HG02840 (cell line): ENCODE results near the gene PCBP4.

Experiments used
- ATAC-seq: cut with Tn5 transposase; IDR thresholded peaks from one replicate; pipeline ENCODE4 v1.9.1; 2021; ENCODE audit warnings: mild to moderate bottlenecking, moderate library complexity, moderate number of reproducible peaks; ENCODE audit not compliant: unreplicated experiment, low FRiP score

PCBP4 gene

DNA sequence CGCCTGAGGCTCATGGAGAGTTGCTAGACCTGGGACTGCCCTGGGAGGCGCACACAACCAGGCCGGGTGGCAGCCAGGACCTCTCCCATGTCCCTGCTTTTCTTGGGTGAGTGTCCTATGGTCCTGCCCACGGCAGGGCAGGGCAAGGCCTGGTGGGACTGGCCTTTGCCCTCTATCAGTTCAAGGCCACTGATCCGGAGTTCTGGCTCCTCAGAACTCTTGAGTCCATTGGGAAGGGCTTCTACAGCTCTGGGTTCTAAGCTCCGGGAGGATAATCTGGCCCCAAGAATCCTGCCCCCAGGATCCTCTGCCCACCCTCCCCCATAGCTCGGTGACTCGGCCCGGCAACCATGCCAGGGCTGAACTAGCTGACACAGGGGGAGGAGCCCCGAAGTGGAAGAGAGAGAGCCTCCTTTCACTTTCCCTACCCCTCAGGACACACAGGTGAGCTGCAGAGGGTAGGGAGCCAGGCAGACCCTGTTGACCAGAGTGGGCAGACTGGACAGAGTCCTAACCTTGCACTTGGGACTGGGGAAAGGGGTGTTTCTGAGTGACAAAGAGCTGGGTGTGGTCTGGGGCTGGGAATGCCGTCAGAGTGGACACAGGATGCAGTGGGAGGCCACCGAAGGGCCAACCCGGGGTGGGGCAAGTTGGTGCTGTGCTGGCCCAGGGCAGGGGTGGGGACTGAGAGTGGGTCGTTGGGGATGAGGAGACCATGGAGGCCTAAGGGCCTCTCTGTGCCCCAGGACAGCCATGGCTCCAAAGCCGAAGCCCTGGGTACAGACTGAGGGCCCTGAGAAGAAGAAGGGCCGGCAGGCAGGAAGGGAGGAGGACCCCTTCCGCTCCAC lies 24.4 kb downstream of the PCBP4 start:
- ATAC-seq = no peak

DNA sequence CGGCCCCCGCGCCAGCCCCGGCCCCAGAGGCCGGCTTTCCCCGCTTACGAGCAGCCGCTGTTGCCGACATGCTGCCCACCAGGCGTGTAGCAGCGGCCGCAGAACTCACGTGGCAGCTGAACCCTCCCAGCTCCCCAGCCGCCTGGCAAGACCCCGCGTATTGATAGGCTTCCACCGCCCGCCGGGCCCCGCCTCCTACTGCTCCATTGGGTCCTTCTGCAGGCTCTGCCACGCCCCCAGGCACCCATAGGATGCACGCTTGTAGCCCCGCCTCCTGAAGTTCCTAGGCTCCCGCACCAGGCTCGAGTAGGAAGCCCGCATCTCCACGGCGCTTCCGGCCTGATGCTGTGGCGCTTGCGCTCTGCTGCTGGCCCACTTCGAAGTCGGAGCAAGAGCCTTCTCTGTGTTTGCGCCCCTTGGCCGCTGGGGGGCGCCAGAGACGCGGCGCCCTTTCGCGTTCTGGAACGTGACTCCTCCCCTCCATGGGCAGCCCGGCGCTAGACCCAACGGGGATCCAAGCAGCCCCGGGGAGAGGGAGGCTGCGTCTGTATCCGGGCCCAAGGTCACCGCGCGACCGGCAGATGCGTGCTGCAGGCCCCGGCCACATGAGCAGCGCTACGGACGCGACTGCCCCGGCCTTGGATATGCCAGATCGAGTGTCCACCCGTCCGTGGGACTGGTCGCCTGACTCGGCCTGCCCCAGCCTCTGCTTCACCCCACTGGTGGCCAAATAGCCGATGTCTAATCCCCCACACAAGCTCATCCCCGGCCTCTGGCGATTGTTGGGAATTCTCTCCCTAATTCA lies 25.3 kb downstream of the PCBP4 start, which contains the start of the genes PARP3 and RRP9:
Gene PARP3, plus strand, starts transcription at position 566 of the 805 bp plus-strand sequence. CDS start 993 bp downstream, outside the sequence.
Gene RRP9, minus strand, starts transcription at position 107 of the 805 bp plus-strand sequence. Its CDS starts 37 bp downstream, at position 70.
- peak; percentile 88 for ATAC-seq

DNA sequence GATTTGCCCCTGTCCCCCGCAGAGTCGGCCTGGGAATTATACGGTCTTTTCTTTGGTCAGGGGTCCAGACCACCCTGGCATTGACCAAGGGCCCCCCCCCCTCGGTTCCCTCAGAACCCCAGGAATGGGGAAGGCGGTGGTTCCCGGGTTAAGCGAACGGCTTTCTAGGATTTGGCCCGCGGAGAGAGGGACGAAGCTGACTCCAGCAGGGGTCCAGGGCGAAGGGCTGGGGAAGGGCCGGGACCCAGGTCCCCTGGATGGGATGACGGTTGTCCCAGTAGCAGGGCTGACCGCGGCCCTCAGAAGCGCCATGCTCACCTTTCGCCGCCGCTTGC lies 25.8 kb downstream of the PCBP4 start:
- ATAC-seq = no peak

DNA sequence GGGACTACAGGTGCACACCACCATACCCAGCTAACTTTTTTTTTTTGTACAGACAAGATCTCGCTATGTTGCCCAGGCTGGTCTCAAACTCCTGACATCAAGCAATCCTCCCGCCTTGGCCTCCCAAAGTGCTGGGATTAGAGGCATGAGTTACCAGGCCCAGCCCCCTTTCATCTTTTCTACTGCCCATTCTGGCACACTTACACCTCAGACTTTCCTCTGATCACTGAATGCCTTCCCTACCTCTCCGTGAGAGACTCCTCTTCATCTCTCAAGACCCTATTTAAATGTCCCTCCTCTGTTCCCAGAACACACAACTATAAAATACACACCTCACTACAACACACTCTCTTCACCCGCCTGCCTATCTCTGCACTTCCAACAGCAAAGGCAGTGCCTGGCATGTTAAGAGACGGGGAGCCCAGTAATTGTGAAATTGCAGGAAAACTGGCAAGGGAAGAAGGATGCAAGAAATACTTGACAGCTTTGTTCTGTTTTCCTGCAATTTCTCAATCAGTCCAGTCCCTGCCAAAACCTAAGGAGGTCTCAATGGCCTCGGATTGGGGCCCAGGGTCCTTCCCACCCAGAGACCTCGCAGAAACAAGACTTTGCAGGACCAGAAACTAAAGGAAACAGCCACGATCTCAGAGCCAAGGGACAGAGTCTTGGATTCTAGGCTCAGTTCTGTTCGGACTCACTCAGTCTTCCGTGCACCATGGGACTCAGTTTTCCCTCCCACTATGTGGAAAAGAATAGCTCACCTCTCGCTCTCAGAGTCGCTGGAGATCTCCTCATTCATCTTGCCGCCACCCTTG lies 26.4 kb downstream of the PCBP4 start:
- ATAC-seq = no peak

DNA sequence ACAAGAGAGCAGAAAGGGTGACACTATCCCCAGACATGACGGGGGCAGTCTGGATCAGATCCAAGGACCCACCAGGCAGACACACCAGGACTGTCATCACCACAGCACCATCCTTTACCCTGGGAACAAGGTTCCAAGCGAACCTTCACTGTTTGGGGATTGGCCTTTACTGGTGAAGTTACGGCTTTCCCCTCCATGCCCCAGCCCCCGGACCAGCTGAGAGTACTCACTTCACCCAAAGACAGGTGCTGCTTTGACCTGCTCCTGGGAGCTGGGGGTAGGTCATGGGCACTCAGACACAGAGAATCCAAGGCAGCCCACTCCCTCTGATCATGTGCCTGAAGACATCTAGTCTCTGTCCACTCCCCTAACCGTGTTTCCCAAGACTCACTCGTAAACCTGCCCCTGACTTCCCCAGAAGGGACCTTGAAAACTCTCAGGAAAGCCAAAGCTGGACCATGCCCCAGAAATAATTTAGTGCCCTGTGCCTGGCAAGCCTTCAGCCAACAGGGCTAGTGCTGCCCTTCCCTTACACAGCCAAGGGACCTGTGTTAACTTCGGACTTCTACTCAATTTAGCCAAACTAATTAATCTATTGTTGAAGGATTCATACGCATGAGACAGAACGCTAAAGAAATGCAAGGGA lies 28.4 kb downstream of the PCBP4 start:
- ATAC-seq = no peak

DNA sequence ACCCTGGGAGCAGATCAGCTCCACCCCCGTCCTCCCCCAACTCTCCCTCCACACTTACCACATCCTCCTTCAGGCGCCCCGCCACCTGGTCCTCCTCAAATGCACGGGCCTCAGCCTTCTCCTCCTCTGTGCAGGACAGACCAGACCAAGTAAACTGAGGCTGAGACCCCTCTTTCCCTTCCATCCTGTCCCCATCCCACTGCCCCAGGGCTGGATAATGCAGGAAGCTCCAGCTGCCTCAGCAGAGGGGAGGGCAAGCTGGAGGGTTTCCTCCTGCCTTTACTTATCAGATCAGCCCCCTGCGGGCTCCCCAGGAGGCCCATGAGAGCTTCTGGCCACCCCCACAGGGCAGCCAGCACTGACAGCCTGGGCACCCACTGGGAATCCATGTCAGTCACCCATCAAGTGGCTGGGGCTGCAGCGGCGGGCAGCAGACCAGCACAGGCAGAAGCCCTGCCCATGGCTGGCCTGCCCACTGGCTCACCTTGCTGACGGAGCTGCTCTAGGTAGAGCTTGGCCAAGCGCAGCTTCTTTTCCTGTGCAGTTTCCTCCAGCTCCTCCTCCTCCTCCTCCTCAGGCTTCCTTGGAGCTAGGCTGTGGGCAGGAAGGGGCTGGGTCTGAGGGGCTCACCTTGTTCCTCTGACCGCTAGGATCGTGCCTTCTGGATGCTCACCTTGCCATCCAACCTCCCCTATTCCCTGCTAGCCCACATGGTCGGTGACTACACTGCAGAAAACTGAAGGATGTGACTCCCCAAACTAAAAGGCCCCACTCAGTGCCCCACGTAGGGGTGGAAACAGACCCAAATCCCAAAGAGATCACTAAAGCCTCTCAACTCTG lies 29.4 kb downstream of the PCBP4 start:
- no peak for ATAC-seq

DNA sequence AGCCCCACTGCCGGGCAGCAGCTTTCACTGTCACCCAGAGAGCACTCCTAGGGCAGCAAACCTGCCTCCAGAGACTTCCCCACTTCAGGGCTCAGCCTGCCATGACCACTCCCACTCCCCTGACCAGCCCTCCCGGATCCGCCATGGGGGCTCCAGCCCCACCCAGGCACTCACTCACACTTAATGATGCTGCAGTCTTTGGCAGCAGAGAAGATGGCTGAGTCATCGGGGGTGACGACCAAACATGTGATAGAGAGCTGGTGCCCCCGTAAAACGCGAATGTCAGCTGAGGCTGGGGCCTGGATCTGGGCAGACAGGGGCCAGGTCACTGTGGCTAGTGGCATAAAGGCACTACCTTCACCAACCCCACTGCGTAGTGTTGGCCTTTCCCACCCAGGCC lies 30.2 kb downstream of the PCBP4 start:
- no peak for ATAC-seq

DNA sequence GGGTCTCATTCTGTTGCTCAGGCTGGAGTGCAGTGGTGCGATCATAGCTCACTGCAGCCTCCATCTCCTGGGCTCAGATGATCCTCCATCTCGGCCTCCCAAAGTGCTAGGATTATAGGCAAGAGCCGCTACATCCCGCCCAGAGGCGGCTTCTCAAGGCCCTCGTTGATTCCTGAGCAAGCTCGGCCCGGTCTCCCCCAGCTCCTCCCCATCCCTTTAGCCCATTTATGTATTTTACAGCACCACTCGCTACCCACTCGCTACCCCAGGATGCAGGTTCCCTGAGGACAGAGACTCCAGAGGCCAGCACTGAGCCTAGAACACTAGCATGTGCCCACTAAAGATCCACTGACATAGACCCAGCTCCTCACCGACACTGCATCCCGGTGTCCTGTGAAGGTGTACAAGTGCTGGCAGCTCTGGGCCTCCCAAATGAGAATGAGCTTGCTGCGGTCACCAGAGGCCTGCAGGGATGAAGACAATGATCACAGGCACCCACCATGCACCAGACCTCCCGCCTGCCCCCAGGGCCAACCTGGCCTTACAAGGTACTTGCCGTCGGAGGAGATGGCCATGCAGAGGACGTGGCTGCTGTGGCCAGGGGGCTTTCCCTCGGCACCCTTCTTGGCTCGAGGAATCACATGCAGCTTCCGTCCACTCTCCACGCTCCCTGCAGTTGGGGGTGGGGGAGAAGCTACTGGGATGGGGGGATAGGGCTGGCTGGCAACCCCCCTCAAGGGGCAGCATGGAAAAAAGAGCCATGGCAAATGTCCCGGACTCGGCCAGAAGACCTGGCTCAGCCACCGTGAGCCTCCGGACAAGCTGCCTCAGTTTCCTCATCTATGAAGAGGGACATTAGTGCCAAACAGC lies 31.1 kb downstream of the PCBP4 start:
- no peak for ATAC-seq

DNA sequence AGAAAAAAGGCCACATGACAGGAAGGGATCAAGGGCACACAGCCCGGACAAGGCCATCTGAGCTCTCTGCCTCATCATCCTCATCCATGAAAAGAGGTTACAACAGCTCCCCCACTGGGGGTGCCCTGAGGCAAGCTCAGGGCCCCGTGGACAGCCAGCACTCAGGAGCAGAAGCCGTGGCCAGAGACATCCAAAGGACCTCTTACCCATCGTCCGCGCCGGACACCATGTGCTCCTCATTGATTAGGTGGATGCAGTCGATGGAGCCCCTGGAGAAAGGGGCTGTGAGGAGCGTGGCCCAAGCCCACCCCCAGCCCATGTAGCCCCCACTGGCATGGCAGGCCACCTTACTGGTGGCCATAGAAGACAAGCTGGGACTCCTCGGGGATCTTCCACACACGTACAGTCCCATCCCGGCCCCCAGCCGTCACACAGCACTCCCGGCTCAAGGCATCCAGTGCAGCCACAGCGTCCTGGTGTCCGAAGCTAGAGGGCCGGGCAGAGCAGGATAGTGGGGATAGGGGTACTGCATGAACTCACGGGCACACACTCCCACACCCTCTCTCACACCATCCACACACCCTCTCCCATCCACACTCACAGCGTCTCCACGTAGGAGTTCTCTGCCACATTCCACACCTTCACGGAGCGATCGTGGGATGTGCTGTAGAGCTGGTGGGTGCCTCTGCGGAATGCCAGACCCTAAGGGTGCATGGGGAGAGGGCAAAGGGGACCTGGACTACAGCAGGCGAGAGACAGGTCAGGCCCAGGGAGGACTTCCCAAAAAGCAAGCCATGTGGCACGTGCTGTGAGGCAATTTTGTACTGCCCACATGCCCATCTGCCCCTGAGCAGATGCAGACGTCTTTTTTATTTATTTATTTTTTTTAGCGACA lies 32.0 kb downstream of the PCBP4 start:
- ATAC-seq = no peak

DNA sequence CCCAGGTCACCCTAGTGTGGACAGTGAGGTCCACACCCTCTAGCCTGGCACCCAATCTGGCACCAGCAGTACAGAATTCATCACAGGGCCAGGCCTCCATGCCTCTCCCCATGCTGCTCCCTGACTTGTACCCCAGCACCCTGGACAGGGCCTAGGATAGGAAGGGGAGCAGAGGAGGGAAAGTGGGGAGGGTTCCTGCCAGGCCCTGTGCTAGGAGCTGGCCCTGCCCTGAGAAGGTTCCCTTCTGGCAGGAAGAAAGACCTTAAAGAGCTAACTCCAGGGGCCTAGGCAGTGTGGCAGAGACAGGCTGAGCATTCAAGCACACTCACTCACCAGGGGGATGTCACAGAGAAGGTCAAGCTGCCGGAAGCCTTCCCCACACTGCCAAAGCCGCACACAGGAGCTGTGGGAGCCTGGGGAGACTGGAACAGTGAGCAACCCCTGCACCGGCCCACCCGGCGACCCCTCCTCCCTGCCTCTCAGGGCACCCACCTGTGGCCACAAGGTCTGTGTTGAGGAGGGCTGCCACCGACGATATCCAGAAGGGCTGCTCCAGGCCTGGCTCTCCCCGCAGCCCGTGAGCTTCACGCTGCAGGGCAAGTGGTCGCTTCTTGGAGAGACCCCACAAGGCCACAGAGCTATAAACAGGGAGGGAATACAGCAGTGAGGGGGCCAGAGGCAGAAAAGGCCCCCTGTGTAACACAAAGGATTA lies 33.0 kb downstream of the PCBP4 start:
- ATAC-seq = no peak

DNA sequence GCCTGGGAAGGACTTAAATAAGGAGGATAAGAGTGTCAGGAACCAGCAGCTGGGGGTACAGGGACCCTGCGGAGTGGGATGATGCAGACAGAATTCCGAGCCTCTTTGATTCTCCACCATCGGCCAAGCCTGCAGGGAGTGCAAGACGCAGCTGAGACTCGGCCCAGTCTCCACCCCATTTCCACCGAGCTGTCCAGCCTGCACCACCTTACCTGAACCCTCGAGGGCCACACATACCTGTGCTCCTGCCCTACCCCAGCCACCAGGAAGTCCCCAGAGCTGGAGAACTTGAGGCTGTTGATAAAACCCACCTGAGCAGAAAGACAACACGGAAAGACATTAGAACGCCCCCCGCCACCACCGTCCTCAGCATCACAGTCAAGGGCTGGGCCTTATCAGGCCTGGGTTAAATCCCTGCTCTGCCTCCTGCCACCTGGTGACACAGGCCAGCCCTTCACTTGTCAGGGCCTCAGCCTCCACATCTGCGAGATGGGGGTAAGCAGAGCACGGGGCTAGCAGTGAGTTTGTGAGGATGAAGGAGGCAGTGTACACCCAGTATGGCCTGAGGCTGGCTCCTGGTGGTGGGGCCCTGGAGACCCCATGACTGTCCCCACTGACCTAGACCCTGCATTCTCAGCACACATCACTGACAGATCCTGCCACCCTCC lies 33.6 kb downstream of the PCBP4 start:
- ATAC-seq = no peak

DNA sequence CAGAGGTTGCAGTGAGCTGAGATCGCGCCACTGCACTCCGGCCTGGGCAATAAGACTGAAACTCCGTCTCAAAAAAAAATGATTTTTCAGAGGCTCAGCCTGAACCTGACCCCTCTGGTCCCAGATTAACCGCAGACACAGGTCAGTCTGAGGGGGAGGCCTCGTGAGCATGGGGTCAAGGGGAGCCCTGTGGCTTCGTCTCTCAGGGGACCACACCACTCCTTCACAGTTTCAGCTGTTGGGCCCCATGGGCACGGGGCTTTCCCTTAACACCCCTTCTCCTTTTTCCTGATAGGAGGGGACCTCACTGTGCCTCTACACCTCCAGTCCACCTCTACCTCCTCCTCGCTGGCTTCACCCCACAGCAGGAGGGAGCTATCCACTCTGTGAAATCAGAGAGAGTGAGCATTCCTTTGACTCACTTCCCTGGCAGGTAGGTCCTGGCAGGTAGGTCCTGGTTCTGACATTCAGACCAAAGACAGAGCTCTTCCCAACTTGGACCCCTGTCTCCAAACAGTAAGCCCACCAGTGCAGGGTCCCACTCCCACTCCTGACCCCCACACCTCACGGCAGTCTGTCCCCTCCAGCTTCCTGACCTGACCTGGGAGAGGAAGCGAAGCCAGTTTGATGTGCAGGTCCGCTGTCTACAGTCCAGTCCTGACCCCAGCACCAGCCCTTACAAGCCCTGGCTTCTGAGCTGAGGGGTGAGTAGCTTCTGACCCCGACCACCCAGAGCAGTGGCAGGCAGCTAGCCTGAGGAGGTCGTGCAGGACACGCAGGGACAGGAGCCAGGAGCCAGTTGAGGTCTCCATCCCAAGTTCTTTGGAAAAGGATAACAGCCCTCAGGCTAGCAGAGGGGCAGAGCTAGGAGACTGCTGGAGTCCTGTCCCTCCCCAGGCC lies 34.5 kb downstream of the PCBP4 start:
- ATAC-seq = no peak

DNA sequence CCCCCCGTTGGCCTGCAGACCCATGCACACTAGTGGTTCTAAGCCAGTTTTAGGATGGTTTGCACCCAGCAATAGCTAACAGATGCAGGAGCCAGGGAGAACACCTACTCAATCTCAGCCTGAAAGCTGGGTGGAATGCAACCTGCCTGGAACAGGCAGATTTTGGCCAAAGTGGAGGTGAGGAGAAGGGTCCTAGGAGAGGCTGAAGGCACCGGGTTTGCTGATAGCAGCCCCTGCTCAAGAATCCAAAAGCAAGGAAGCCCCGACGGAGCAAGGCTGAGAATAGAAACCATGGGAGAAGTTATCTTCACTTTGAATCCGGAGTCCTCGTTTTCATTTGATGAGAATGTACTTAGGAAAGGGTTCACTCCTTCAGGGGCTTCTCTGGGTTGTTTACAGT lies 35.5 kb downstream of the PCBP4 start:
- no peak for ATAC-seq

DNA sequence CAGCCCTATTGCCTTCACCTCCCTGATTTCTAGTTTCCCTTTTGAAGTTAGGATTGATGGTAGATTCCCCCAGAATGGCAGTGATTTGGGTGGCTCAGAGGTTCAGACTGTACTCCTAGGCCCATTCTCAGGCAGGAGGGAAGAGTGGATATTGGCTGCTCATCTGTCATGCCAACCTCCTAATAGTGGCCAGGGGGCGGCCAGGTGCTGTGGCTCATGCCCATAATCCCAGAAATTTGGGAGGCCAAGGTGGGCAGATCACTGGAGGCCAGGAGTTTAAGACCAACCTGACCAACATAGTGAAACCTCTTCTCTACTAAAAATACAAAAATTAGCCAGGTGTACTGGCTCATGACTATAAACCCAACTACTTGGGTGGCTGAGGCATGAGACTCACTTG lies 36.8 kb downstream of the PCBP4 start:
- no peak for ATAC-seq

DNA sequence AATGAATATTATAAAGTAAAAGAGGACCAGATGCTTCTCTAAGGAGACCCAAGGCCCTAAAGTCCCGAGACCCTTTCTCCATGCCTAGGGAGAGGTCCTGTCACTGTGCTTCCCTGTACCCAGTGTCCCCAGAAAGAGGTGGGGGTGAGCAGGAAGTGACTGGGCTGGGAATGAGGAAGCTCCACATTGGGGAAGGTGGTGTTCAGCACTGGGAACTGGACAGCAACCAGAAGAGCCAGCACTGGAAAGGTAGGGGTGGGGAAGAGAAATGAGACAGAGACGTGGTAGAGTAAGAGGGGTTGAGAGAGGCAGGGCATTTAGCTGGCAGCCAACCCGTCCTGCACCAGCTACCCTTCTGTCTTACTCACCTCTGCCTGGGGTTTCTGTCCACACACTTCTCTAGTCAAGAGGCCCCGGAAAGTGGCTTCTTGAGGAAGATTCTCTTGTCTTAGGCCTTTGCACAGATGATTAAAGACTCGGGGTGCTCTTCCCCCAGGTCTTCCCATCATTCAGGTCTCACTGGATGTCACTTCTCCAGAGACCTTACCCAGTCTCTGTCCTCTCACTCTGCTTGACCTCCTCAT lies 37.7 kb downstream of the PCBP4 start:
- no peak for ATAC-seq
